Middle frontal gyrus (tissue), 1 donor: ENCODE data around the gene HCFC1R1.

Source experiments
- DNase-seq: peaks from one replicate; pipeline ENCODE4 v3.0.0-alpha.2; 2015; ENCODE audit warnings: low spot score; ENCODE audit errors: extremely low spot score

Gene HCFC1R1

DNA sequence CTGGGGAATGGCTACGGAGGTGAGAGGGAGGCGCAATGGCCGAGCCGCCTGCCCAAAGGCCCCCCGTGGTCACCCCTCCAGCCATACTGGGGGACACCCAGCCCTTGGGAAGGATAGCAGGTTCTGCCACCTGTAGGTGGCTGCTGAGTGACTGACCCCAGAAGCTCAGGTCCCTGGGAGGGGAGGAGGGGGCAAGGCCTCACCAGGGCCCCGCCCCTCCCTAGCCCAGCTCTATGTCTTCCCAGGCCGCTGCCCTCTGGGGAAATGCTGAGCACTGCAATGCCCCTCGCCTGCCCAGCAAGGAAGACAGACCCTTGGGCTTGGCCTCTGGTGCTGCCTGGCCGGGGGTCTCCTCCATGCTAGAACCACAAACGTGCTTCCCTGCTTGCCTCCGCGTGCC is 22.4 kb downstream of the HCFC1R1 start:
- no peak for DNase-seq

DNA sequence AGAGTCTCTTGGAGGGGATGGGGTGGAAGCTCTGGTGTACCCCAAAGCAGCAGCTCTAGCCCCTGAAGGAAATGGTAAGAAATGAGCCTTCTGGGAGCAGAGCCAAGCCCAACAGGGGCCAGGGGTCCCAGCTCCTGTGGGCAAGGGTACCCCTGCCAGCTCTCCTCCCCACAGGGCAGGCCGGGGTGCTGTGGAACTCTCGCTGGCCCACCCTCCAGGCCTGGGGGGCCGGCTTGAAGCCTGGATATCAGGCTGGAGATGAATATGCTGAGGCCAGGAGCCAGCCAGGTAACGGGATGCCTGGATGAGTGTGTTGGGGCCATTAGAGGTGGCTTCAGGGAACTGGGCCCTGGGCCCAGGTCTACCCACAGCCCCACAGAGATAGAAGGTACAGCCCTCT is 23.2 kb downstream of the HCFC1R1 start:
- DNase-seq, result no peak

DNA sequence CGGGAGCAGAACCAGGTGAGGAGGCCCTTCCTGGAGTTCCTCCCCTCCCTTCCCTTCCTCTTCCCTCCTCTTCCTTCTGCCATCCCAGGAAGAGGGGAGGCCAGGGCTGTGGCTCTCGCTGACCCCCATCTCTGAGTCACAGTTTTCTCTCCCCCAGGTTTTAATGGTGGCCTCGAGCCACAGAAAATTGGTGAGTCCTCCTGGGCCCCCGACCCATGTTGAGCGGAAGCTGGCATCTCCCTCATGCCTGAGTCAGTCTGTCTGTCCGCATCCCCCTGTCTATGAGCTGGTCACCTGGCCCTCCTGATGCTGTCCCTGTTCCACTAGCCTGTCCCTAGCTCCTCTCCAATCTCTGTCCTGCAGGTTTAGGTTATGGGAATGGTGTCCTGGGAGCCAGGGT is 23.8 kb downstream of the HCFC1R1 start:
- DNase-seq, result no peak

DNA sequence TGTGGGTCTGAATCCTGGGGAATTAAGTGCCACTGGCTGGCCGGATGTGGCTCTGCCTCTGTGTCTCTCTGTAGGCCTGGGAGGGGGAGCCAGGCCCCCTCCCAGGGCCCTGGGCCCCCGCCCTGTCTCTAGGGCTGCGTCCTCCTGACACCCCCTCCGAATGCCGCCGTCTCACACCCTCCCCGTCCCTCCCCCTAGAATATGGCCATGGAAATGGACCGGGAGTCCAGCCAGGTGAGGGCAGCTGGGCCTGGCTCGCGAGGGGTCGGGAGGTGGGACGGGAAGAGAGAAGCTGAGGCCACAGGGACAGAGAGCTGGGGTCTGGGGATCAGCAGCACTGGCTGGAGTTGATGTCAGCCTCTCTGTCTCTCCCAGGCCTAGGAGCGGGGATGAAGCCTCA is 27.4 kb downstream of the HCFC1R1 start:
- no peak for DNase-seq

DNA sequence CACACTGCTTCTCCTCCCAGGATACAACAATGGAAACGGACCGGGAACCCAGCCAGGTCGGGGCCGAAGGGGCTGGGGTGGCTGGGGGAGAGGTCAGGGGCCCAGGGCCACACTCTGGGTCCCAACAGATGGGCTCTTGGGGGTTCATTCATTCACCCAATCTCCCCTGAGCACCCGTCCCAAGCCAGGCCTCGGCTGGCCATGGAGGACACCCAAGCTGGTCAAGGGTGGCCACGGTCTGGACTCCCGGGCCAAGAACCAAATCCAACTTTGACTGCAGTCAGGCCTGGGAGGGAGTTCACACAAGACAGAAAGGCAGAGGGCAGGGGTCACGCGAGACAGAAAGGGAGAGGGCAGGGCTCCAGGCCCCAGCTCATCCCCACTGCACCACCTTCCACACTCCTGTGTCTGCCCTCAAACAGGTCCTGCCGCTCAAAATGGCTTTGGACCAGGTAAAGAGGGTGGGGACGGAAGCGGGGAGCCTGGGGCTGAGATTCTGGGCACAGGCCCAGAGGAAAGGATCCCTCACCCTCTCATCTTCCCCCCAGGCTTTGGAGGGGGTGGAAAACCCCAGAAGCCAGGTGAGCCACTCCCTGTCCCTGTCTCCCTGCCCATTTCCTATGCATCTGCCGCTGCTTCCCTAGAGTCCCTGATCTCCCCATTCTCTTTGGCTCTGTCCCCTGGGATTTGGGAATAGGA is 31.2 kb downstream of the HCFC1R1 start:
- DNase-seq, result no peak

DNA sequence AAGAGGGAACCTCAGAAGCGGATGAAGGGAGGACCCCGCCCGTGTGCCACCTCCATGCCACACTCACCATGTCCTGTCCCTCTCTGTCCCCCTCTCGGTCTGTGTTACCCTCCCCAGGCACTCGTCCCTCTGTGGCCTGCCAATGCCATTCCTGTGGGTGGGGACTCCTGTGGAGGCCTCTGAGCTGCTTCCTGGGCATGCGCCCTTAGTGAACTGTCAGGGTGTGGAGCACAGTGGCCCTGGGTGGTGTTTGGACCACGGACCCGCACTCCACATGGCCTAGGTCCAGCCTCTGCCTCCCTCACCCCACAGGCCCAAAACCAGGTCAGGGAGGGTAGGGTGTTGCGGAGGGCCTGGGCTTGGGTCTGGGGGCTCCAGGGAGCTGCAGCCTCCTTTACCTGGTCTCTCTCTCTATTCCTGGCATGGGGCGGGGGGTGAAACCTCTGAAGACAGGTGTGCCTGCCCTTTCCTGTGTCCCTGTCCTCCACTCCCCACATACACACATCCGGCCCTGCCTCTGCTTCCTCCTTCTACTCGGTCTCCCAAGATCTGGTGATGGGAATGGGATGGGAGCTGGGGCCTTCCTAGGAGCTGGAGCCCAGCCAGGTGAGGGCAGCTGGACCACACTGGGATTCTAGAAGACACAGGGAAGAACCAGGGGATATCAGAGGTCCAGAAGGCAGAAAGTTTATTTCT is 32.0 kb downstream of the HCFC1R1 start:
- no peak for DNase-seq

DNA sequence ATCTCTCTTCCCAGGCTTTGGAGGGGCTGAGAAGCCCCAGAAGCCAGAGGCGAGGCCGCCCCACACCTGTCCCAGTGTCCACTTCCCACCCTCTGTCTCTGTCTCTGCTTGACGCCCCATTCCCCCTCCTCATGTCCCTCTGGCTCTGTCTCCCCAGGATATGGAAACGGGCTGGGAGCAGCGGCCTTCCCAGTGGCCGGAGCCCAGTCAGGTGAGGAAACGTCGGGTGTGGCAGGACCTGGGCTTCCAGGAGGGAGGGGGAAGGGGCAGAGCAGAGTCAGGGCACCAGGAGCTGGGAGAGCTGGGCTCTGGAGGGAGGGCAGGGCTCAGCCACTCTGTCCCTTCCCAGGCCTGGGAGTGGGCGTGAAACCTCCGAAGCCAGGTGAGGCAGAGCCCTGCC is 32.9 kb downstream of the HCFC1R1 start:
- DNase-seq, result no peak

DNA sequence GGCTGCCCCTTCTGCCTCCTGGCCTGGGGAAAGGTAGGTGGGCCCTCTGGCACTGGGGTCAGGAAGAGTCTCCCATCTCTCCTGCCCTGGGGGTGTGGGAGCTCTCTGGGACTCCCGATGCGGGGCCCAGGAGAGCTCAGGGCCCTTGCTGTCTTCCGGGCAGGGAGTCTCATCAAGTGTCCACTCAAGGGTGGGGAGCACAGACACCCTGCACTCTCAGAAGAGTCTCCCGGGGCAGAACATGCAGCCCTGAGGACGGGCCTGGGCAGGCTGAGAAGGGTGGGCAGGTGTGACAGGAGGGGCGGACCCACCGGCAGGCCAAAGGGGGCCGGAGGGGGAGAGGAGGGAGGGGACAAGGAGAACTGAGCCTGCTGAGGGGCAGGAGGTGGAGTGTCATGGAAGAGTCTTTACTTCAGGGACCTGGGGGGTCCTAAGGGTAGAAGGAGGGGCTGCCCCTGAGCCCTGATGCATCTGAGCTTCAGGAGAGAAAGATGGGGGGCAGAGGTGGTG is 35.1 kb downstream of the HCFC1R1 start:
- no peak for DNase-seq

DNA sequence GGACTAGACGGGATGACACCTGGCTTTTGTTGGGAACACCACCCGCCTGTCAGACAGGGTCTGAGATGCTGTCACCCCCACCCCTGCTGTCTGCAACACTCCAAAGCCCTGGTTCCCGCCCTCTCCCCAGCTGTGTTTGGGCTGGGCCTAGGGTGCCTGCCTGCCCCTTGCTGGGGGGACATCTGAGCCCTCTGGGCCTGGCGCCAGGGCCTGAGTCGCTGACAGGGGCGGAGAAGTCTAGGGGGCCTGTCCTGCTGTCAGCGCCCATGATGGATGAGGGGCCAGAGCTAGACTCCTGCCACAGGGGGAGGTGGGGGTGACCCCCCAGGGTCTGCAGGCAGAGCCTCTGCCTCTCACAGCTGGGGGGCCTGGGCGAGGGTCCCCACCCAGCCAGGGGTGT is 35.9 kb downstream of the HCFC1R1 start:
- DNase-seq, result no peak

DNA sequence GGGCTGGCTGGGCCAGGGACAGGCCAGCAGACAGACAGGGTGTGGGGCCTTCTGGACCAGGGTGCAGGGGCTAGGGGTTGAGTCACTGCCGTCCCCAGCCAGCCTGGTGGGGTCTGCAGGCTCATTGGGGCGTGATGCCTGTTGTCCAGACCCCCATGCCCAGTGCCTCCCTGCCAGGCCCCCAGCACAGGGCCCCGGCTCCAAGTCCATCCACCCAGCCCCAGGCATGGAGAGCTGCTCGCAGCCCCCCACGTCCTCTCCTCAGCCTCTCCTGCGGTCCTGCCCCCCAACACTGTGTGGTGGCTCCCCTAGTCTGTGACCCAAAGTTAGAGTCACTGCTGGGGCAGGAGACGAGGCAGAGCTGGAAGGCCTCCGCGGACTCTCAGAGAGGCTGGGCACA is 36.5 kb downstream of the HCFC1R1 start:
- DNase-seq, result no peak

DNA sequence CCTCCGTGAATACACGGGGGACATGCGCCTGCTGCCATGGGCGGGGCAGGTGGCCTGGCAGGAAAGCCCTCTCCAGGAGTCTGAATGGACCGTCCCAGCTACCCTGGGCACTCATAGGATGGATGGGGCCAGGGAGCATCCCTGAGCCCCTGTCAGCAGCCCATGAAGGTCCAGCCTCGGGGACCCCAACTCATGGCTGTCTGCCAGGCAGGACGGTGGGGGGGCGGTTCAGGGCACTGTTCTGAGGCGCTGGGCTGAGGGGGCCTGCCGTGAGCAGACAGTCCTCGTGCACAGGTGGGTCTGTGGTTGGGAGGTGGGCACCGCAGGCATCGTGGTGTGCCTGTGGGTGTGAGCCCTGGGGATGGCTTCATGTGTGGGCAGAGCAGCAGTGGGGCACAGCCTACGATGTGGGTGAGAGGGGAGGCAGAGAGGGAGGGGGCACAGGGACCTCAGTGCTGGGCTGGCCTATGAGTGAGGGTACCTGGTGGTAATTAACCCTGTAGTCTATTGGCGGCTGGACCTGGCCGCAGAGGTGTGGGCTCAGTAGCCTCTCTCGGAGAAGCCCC is 37.0 kb downstream of the HCFC1R1 start:
- DNase-seq, result no peak

DNA sequence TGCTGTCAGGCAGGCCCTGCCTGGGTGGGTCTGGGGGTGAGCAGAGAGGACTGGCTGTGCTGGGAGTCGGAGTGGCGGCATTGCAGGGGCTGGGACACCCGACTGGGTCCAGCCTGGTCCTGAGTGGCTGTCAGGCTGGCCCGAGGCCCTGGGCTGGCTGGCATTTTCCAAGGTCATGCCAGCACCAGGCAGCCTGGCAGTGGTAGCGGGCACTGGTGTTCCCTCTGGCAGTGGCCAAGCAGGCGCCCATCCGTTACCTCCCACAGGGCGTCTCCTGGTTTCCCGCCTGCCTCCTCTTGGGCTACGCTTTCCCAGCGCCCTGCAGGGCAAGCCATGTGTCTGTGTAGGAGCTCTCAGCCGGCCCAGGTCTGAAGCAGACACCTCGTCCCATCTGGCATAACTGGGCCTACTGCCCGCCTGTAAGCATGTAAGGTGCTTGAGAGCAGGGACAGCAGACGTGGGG is 37.8 kb downstream of the HCFC1R1 start:
- no peak for DNase-seq

DNA sequence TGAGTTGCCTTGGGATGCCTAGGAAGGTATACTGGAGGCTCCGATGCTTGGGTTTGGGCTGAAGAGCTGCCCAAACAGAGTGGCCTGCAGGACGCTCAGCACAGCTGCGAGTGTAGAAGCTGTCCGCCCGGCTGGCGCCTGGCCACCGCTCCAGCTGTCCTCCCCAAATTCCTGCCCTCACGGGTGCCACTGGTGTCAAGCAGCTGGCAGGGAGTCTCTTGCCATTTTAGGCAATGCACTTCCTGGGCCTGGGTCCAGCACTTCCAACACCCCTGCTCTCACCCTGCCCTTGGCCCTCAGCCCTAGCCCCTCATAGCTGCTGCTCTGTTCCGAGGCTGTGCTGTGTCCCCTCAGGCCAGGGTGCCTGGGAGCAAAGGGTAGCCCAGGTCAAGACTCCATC is 38.3 kb downstream of the HCFC1R1 start:
- DNase-seq, result no peak

DNA sequence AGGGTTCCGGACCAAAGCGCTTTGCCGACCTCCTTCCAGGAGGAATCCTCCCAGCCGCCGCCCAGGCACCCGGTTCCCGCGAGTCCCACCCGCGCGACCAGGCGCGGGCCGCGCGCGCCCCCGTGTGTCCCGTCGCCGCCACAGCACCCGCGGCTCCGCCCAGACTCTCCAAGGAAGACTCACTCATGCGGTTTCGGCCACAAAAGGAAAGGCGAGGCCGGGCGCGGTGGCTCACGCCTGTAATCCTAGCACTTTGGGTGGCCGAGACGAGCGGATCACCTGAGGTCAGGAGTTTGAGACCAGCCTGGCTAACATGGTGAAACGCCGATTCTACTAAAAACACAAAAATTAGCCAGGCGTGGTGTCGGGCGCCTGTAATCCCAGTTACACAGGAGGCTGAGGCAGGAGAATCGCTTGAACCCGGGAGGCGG is 40.0 kb downstream of the HCFC1R1 start:
- peak; percentile 71 for DNase-seq

DNA sequence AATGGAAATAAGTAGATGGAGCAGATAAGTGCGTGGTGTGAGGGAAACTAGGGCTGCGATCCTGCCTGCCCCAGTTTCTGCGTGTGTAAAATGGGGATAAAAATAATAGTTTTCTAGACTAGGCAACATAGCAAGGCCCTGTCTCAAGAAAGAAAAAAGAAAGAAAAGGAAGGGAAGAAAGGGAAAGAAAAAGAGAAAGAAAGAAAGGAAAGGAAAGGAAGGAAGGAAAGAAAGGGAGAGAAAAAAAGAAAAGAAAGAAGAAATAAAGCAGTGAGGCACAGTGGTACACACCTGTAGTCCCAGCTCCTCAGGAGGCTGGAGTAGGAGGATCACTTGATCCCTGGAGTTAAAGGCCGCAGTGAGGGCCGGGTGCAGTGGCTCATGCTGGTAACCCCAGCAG is 41.3 kb downstream of the HCFC1R1 start:
- no peak for DNase-seq

DNA sequence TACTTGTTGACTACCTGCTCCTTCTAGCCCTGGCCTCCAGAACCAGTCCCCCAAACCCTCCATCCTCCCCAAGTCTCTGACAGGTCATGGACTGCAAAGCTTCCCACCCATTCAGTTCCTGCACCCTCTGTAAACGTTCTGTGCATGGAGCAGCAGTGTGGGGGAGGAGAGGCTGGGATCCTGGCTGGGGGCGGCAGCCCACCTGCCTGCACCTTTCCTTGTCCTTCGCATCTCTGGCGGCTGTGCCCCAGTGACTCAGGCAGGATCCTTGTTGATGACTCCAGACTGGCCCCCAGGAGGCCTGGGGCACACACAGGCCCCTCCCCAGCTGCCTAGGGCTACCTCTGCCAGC is 41.9 kb downstream of the HCFC1R1 start:
- DNase-seq, result no peak

DNA sequence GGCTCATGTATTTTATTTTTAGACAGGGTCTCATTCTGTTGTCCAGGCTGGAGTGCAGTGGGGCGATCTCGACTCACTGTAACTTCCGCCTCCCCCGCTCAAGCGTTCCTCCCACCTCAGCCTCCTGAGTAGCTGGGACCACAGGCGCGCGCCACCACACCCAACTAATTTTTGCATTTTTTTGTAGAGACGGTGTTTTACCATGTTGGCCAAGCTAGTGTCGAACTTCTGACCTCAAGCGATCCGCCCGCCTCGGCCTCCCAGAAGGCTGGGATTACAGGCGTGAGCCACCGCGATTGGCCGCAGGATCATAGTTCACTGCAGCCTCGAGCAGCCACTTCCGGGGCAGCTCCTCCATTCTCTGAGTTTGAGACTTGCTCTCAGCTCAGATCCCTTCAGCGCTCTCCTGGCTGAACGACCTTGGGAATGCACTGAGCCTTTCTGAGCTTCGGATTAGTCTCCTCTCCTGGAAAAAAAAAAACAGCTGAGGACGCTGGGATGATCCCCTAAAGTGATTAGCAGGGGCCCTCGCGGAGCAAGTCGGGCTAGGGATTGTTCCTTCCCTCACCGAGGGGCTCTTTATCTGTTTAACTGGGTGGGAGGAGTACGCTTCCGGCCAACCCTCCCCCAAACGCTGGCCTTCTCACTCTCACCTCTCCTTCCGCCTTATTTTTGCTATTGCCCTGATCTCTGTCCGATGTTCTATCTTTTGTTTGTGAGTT is 42.4 kb downstream of the HCFC1R1 start:
- DNase-seq, result no peak

DNA sequence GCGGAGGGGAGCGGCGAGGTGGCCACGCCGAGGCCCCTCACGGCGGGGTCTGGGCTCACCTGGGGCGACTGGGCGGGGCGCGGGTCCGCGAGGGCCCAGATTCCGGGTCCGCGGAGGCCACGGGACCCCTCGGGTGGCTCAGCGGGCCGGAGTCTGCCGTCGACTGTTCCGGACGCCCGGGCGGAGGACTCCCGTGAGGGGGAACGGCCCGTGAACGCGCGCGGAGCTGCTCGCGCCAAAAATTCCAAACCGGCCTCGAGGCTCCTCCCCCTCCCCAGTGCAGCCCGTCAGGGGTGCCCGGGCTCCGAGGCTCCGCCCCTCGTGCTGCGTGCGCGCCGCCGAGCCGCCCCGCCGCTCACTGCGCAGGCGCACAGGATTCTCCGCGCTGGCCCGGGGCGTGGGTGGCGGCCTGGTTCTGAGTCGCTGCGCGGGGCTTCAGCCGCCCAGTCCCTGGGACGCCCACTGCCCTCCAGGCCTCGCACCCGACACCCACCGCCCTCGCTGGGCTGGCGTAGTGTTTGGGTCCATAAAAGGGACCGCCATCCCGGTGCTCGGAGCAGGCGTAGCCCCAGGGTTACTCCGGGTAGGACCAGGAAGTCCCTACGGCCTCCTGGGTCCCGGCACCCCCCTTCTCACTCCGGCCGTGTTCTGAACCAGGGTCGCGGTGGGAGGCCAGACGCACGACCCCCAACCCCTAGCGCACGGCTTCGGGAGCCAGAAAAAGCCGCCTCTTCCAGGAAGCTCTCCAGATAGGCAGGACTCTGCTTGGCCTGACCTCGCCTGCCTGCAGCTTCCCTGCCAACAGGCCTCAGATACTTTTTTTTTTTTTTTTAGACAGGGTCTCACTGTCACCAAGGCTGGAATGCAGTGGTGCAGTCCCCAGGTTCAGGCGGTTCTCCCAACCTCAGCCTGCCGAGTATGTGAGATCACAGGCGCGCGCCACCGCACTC is 43.2 kb downstream of the HCFC1R1 start, which contains the start of gene PKMYT1:
PKMYT1 (minus strand) TSS at position 220 of the 950 bp plus-strand sequence. CDS start 789 bp downstream, outside the sequence.
- peak; percentile 81 for DNase-seq

DNA sequence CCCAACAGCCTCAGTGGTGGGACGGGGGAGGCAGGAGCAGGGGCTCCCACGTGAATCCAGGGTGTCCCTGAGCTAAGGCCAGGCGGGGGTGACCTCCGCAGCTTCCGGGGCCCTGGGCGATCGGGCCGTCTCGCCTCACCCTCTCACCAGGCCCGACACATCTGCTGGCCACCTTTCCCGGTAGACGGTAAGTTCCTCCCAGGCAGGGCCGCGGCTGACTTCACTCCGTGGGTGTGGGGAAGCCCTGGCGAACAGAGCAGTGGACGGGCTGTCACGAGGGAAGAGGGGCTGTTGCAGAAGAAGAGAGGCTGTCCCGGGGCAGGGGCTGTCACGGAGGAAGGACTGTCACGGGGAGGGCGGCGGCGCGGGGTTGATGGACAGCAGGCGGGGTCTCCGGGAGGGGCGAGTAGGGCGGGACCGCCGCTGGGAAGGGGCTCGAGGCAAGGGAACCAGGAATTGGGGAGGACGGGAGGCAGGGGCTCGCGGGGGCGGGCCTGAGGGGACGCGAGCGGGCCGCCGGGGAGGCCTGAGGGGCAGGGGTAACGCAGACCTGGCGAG is 44.0 kb downstream of the HCFC1R1 start:
- no peak for DNase-seq

DNA sequence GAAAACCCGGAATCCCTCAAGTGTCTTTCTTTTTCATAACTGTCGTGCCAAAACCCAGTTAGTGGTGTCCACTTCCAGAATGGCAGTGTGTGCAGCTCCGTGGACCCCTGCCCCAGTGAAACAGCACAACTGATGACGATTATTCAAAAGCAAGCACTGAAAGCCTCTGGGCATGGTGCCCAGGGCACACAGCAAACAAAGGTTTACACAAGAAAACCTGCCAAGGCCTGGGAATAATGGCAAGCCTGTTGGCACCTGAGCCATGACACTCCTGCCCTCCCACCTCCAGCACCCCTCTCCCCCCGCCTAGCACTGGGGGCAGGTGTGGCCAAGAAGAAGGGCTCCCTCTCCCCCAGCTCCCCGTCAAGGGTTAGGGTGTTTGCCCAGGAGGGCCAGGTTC is 46.3 kb downstream of the HCFC1R1 start:
- no peak for DNase-seq
